HL-60 (cell line): ENCODE results near the gene TSACC.
"Not testable (repeated sequence)": the region's sequence is repeated elsewhere in the genome, so short reads cannot be mapped to it uniquely, and the experiment has no call there.

ENCODE experiments used
- DNase-seq, 2 experiments: peaks; one replicate each; pipeline ENCODE4 v3.0.0-alpha.2; 2010 to 2020; ENCODE audit warnings: low read depth in 1 of 2, low spot score in 1 of 2
- H3K27ac ChIP-seq: fragments of 250-450 bp; sonication (Bioruptor Pico); replicated peaks from 2 replicates; pipeline ENCODE4 v1.5.1; 2020; ENCODE audit warnings: mild to moderate bottlenecking, moderate library complexity
- H3K27me3 ChIP-seq: fragments of 250-450 bp; sonication (Bioruptor Pico); 2 replicates; pipeline ENCODE4 v1.5.1; 2021; ENCODE audit warnings: mild to moderate bottlenecking, moderate library complexity; ENCODE audit not compliant: insufficient read depth, poor library complexity, severe bottlenecking
- H3K4me3 ChIP-seq: replicated peaks from 2 replicates; pipeline ENCODE4 v1.5.1; 2011; ENCODE audit warnings: mild to moderate bottlenecking, control low read depth, low read length; ENCODE audit not compliant: insufficient read depth
- GABPA ChIP-seq: IDR thresholded peaks from 2 replicates; pipeline ENCODE4 v1.6.1; 2012; ENCODE audit warnings: low read depth
- POLR2AphosphoS5 ChIP-seq: IDR thresholded peaks from 2 replicates; pipeline ENCODE4 v1.6.1; 2012; ENCODE audit warnings: low read depth
- SPI1 ChIP-seq: IDR thresholded peaks from 2 replicates; pipeline ENCODE4 v1.6.1; 2012; ENCODE audit warnings: low read depth, mild to moderate bottlenecking, borderline replicate concordance
- TF ChIP-seq, protein P1 (sequence below): IDR thresholded peaks from one replicate; pipeline ENCODE4 v1.5.1; 2011; ENCODE audit warnings: low read length, control low read depth, inconsistent platforms; ENCODE audit not compliant: insufficient read depth
- TF ChIP-seq, protein P2 (sequence below): IDR thresholded peaks from 2 replicates; pipeline ENCODE4 v1.6.1; 2012; ENCODE audit warnings: low read depth; ENCODE audit not compliant: insufficient replicate concordance

The TSACC gene

DNA sequence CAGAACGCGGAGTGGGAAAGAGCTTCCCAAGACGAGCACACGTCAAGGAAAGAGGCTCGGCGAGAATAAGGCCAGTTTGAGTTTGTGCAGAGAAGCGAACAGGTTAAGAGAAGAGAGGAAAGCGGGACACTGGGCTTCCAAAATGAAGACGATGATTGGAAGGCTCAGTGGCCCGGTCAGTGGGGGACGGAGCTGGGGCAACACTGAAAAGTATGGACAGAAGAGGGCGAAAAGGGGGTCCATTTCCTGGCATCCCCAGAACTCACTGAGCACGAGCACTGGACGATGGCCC is 492 bp upstream of the TSACC start:
- H3K27ac ChIP-seq = peak overlapping the region; percentile 83
- H3K4me3 ChIP-seq = peak overlapping the region; percentile 90
- no peak for TF ChIP-seq GABPA
- TF ChIP-seq, protein P1, sequence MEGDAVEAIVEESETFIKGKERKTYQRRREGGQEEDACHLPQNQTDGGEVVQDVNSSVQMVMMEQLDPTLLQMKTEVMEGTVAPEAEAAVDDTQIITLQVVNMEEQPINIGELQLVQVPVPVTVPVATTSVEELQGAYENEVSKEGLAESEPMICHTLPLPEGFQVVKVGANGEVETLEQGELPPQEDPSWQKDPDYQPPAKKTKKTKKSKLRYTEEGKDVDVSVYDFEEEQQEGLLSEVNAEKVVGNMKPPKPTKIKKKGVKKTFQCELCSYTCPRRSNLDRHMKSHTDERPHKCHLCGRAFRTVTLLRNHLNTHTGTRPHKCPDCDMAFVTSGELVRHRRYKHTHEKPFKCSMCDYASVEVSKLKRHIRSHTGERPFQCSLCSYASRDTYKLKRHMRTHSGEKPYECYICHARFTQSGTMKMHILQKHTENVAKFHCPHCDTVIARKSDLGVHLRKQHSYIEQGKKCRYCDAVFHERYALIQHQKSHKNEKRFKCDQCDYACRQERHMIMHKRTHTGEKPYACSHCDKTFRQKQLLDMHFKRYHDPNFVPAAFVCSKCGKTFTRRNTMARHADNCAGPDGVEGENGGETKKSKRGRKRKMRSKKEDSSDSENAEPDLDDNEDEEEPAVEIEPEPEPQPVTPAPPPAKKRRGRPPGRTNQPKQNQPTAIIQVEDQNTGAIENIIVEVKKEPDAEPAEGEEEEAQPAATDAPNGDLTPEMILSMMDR = no peak
- TF ChIP-seq, protein P2, sequence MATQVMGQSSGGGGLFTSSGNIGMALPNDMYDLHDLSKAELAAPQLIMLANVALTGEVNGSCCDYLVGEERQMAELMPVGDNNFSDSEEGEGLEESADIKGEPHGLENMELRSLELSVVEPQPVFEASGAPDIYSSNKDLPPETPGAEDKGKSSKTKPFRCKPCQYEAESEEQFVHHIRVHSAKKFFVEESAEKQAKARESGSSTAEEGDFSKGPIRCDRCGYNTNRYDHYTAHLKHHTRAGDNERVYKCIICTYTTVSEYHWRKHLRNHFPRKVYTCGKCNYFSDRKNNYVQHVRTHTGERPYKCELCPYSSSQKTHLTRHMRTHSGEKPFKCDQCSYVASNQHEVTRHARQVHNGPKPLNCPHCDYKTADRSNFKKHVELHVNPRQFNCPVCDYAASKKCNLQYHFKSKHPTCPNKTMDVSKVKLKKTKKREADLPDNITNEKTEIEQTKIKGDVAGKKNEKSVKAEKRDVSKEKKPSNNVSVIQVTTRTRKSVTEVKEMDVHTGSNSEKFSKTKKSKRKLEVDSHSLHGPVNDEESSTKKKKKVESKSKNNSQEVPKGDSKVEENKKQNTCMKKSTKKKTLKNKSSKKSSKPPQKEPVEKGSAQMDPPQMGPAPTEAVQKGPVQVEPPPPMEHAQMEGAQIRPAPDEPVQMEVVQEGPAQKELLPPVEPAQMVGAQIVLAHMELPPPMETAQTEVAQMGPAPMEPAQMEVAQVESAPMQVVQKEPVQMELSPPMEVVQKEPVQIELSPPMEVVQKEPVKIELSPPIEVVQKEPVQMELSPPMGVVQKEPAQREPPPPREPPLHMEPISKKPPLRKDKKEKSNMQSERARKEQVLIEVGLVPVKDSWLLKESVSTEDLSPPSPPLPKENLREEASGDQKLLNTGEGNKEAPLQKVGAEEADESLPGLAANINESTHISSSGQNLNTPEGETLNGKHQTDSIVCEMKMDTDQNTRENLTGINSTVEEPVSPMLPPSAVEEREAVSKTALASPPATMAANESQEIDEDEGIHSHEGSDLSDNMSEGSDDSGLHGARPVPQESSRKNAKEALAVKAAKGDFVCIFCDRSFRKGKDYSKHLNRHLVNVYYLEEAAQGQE = peak; percentile 38
- DNase-seq = no peak
- H3K27me3 ChIP-seq = no peaks in the 10 kb centered on the region

DNA sequence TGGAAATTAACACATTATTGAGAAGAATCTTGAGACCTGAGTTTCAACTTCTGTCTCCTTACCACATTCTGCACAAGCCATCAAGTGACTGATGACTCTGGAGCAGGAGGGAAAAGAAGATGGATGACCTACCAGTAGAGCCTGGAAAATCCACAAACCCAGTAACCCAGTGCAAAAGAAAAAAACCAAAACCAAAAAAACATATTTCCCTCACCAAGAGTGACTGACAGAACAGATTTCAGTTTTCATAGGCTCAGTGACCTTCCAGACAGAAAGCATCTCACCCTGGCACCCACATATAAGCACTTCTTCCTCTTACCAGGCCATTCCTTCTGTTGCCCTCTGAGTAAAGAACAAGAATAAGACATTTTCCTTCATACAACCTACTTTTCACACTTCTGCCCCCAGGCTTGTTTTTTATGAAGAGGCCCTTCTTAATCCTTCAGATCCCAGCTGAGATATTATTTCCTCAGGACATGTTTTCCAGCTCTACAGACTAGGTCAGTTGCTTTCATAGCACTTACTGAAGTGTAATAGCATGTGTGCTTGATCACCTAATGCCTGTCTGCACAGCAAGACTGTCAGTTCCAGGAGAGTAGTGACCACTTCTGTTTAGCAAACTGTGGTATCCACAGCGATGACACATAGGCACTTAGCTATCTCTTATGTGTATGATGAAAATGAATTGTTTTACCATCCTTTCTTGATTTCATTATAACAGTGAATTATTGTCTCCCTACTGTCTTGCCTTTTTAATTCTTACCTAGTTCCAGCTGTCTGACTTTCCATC is 4.0 kb downstream of the TSACC start:
- no peak for TF ChIP-seq GABPA
- DNase-seq = no peak
- no peak overlapping the region for H3K4me3 ChIP-seq
- no peak overlapping the region for H3K27ac ChIP-seq
- H3K27me3 ChIP-seq = no peaks in the 10 kb centered on the region

DNA sequence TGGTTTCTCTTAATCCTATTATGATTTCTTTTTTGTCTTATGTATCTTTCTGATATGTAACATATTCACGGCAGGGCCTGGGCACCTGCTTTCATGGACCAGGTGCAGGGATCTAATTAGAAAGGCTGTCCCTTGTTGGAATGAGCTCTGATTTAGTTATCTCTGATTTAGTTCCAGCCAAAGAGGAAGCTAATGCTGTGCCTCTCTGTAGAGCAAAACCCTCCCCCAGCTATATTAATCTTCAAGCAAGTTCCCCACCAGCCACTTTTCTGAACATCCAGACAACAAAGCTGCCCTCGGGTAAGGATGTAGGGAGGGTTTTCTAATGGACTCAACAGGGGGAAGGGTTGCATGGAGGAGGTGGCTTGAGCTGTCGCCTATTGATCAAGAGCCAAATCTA is 6.1 kb downstream of the TSACC start:
- no peak overlapping the region for H3K4me3 ChIP-seq
- no peak for TF ChIP-seq POLR2AphosphoS5
- TF ChIP-seq, protein P1 = no peak
- no peak for DNase-seq
- no peaks in the 10 kb centered on the region for H3K27me3 ChIP-seq
- H3K27ac ChIP-seq = no peak overlapping the region

DNA sequence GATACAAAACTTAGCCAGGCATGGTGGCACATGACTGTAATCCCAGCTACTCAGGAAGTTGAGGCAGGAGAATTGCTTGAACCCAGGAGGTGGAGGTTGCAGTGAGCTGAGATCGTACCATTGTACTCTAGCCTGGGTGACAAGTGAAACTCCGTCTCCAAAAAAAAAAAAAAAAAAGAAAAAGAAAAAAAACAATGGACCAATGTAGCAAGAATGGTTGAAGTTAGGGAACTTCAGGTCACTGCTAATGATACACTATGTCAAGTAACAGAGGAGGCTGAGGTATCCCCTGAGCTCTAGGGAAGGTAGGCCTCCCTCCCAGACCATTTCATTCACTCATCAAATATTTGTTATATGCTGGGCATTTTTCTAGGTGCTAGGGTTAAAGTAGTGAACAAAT is 7.7 kb downstream of the TSACC start:
- not testable (repeated sequence) for H3K27ac ChIP-seq, H3K27me3 ChIP-seq, H3K4me3 ChIP-seq, DNase-seq

DNA sequence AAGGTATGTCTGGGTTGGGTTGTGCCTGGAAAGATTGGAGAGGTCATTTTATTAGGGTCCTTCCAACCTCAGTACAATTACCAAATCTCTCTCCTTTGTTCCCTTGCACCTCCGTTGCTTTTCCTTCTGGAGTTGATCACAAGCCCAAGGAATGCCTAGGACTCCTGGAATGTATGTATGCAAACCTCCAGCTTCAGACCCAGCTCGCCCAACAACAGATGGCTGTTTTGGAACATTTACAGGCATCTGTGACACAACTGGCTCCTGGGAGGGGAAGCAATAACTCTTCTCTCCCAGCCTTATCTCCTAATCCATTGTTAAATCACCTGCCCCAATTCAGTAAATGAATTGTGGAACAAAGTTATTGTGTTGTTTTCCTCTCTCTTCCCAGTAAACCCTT is 8.3 kb downstream of the TSACC start:
- Histone ChIP-seq H3K4me3 (no peak overlapping the region), H3K27ac (no peak overlapping the region), H3K27me3 (no peaks in the 10 kb centered on the region)
- TF ChIP-seq, protein P1 = no peak
- TF ChIP-seq, protein P2 = no peak
- TF ChIP-seq POLR2AphosphoS5 (no peak), GABPA (no peak), SPI1 (no peak)
- no peak for DNase-seq
